Mucosa of stomach (tissue), 1 donor: ENCODE measurements around the gene PIK3C2B.
"Not testable (repeated sequence)": the region's sequence is repeated elsewhere in the genome, so short reads cannot be mapped to it uniquely, and the experiment has no call there.

Experiments used
- H3K27me3 ChIP-seq: one replicate; pipeline ENCODE4 v1.7.0; 2013; ENCODE audit warnings: mild to moderate bottlenecking, low read length; ENCODE audit not compliant: control insufficient read depth, insufficient read depth
- H3K36me3 ChIP-seq: one replicate; pipeline ENCODE4 v1.7.0; 2013; ENCODE audit warnings: low read length; ENCODE audit not compliant: control insufficient read depth, insufficient read depth
- H3K4me1 ChIP-seq: one replicate; pipeline ENCODE4 v1.7.0; 2013; ENCODE audit warnings: mild to moderate bottlenecking, low read length; ENCODE audit not compliant: control insufficient read depth, insufficient read depth
- H3K4me3 ChIP-seq: one replicate; pipeline ENCODE4 v1.7.0; 2013; ENCODE audit warnings: low read length
- H3K9ac ChIP-seq: one replicate; pipeline ENCODE4 v1.7.0; 2013; ENCODE audit warnings: mild to moderate bottlenecking, low read length, moderate library complexity
- H3K9me3 ChIP-seq: one replicate; pipeline ENCODE4 v1.7.0; 2013; ENCODE audit warnings: mild to moderate bottlenecking, low read length, moderate library complexity; ENCODE audit not compliant: control insufficient read depth
- donor health status: Pancreatic carcinoma.

The PIK3C2B gene

GRCh38 chr1:204521941-204522521 is 27.4 kb upstream of the PIK3C2B start:
- not testable (repeated sequence) for H3K9ac ChIP-seq, H3K36me3 ChIP-seq, H3K27me3 ChIP-seq, H3K4me3 ChIP-seq, H3K4me1 ChIP-seq, H3K9me3 ChIP-seq

- Histone ChIP-seq H3K4me1 (no peaks in the 10 kb centered on the region), H3K27me3 (no peaks in the 10 kb centered on the region), H3K4me3 (no peak overlapping the region), H3K36me3 (no peaks in the 10 kb centered on the region), H3K9me3 (no peaks in the 10 kb centered on the region), H3K9ac (no peak overlapping the region)
Measured at GRCh38 chr1:204520834-204521709, 26.5 kb upstream of the PIK3C2B start.

GRCh38 chr1:204517382-204517781 is 22.8 kb upstream of the PIK3C2B start:
- H3K4me3 ChIP-seq, result peak overlapping the region; percentile 84
- not testable (repeated sequence) for H3K36me3 ChIP-seq, H3K9me3 ChIP-seq, H3K27me3 ChIP-seq, H3K4me1 ChIP-seq
- H3K9ac ChIP-seq, result peak overlapping the region; percentile 83

GRCh38 chr1:204516180-204516879 is 21.7 kb upstream of the PIK3C2B start, which contains the start of gene MDM4:
Gene MDM4 (plus strand): TSS chr1:204516406. CDS start chr1:204525519, 9,113 bp downstream.
- peaks cover 2% of the 10 kb centered on the region for H3K4me1 ChIP-seq
- H3K36me3 ChIP-seq, result no peaks in the 10 kb centered on the region
- H3K4me3 ChIP-seq, result peak within 1 kb of the TSS; percentile 84
- no peaks in the 10 kb centered on the region for H3K27me3 ChIP-seq
- no peaks in the 10 kb centered on the region for H3K9me3 ChIP-seq
- H3K9ac ChIP-seq, result peak within 1 kb of the TSS; percentile 83

GRCh38 chr1:204514828-204515227 is 20.2 kb upstream of the PIK3C2B start:
- peaks cover 5% of the 10 kb centered on the region for H3K4me1 ChIP-seq

GRCh38 chr1:204513117-204513716 is 18.6 kb upstream of the PIK3C2B start:
- peaks cover 10% of the 10 kb centered on the region for H3K4me1 ChIP-seq
- H3K9me3 ChIP-seq, result no peaks in the 10 kb centered on the region
- no peaks in the 10 kb centered on the region for H3K36me3 ChIP-seq
- no peak overlapping the region for H3K4me3 ChIP-seq
- H3K9ac ChIP-seq, result no peak overlapping the region
- H3K27me3 ChIP-seq, result no peaks in the 10 kb centered on the region

More at GRCh38 chr1:204514828-204515227, 20.2 kb upstream of the PIK3C2B start:
- Histone ChIP-seq H3K9ac (no peak overlapping the region), H3K27me3 (no peaks in the 10 kb centered on the region), H3K36me3 (no peaks in the 10 kb centered on the region), H3K4me3 (no peak overlapping the region), H3K9me3 (no peaks in the 10 kb centered on the region)

GRCh38 chr1:204511366-204511765 is 16.8 kb upstream of the PIK3C2B start:
- no peaks in the 10 kb centered on the region for H3K9me3 ChIP-seq
- H3K4me1 ChIP-seq, result peaks cover 10% of the 10 kb centered on the region
- H3K9ac ChIP-seq, result no peak overlapping the region
- H3K27me3 ChIP-seq, result no peaks in the 10 kb centered on the region
- H3K36me3 ChIP-seq, result no peaks in the 10 kb centered on the region
- H3K4me3 ChIP-seq, result no peak overlapping the region

- H3K4me3 ChIP-seq, result no peak overlapping the region
- no peaks in the 10 kb centered on the region for H3K9me3 ChIP-seq
- no peaks in the 10 kb centered on the region for H3K27me3 ChIP-seq
- H3K36me3 ChIP-seq, result no peaks in the 10 kb centered on the region
- H3K4me1 ChIP-seq, result peaks cover 10% of the 10 kb centered on the region
- no peak overlapping the region for H3K9ac ChIP-seq
Measured at GRCh38 chr1:204509186-204509635, 14.6 kb upstream of the PIK3C2B start.

- Histone ChIP-seq H3K9me3 (no peaks in the 10 kb centered on the region), H3K9ac (peak overlapping the region; percentile 85), H3K27me3 (no peaks in the 10 kb centered on the region), H3K4me3 (peak overlapping the region; percentile 67), H3K4me1 (peaks cover 10% of the 10 kb centered on the region), H3K36me3 (no peaks in the 10 kb centered on the region)
Measured at GRCh38 chr1:204507317-204508105, 12.9 kb upstream of the PIK3C2B start.

- Histone ChIP-seq H3K27me3 (no peaks in the 10 kb centered on the region), H3K9ac (peak overlapping the region; percentile 85), H3K36me3 (no peaks in the 10 kb centered on the region), H3K9me3 (no peaks in the 10 kb centered on the region), H3K4me3 (peak overlapping the region; percentile 67), H3K4me1 (peaks cover 10% of the 10 kb centered on the region)
Measured at GRCh38 chr1:204506969-204507316, 12.3 kb upstream of the PIK3C2B start.

GRCh38 chr1:204506201-204506968 is 11.8 kb upstream of the PIK3C2B start:
- H3K36me3 ChIP-seq, result no peaks in the 10 kb centered on the region
- H3K9ac ChIP-seq, result peak overlapping the region; percentile 85
- H3K9me3 ChIP-seq, result no peaks in the 10 kb centered on the region
- H3K27me3 ChIP-seq, result no peaks in the 10 kb centered on the region
- peaks cover 9% of the 10 kb centered on the region for H3K4me1 ChIP-seq
- H3K4me3 ChIP-seq, result peak overlapping the region; percentile 67
